ENCODE results near the gene CORO7. TPM values are rescaled to one million over a fixed set of nuclear protein-coding genes. Genes with fewer than 3 reads are reported as not detected.

The CORO7 gene
- total RNA-seq, 1 experiment from 2014 or later = 18.6 TPM

- no peaks in the 10 kb centered on the region for H3K9me3 ChIP-seq (replicated peaks)
- peak within 1 kb of the TSS; percentile 57 for H3K4me3 ChIP-seq
- peaks cover 70% of the 10 kb centered on the region for H3K4me1 ChIP-seq (replicated peaks)
- H3K27ac ChIP-seq = peak within 1 kb of the TSS; percentile 60
- no peaks in the 10 kb centered on the region for H3K27me3 ChIP-seq (replicated peaks)
- H3K36me3 ChIP-seq = peaks cover 19% of the 10 kb centered on the region
- DNase-seq (ENCODE audit: low read depth in 1 of 2, low spot score in 2 of 2) = peak; percentile 84 to 87
Observed at GRCh38 chr16:4371357-4372000, 44.9 kb downstream of the CORO7 start, which contains the start of gene VASN. Gene VASN, plus strand, starts transcription at chr16:4371848. Its CDS starts 9,030 bp downstream, at chr16:4380878.

- H3K36me3 ChIP-seq = peaks cover 13% of the 10 kb centered on the region
- H3K4me1 ChIP-seq (replicated peaks) = peaks cover 63% of the 10 kb centered on the region
- no peaks in the 10 kb centered on the region for H3K9me3 ChIP-seq (replicated peaks)
- H3K27me3 ChIP-seq (replicated peaks) = no peaks in the 10 kb centered on the region
- peak; percentile 89 to 94 for DNase-seq (ENCODE audit: low read depth in 1 of 2, low spot score in 2 of 2)
- no peak overlapping the region for H3K4me3 ChIP-seq
- H3K27ac ChIP-seq = peak overlapping the region; percentile 60
Observed at GRCh38 chr16:4370570-4371356, 45.6 kb downstream of the CORO7 start.

- H3K27me3 ChIP-seq (replicated peaks) = no peaks in the 10 kb centered on the region
- peaks cover 7% of the 10 kb centered on the region for H3K36me3 ChIP-seq
- H3K4me1 ChIP-seq (replicated peaks) = peaks cover 57% of the 10 kb centered on the region
- H3K4me3 ChIP-seq = no peak overlapping the region
- no peak for DNase-seq (ENCODE audit: low read depth in 1 of 2, low spot score in 2 of 2)
- no peaks in the 10 kb centered on the region for H3K9me3 ChIP-seq (replicated peaks)
- H3K27ac ChIP-seq = peak overlapping the region; percentile 60
Observed at GRCh38 chr16:4370151-4370550, 46.2 kb downstream of the CORO7 start.

- Histone ChIP-seq H3K9me3 (replicated peaks) (no peaks in the 10 kb centered on the region), H3K27me3 (replicated peaks) (no peaks in the 10 kb centered on the region), H3K4me1 (replicated peaks) (peaks cover 47% of the 10 kb centered on the region), H3K36me3 (no peaks in the 10 kb centered on the region; the same call in 1 of the 2 replicates), H3K4me3 (no peak overlapping the region), H3K27ac (no peak overlapping the region)
- DNase-seq (ENCODE audit: low read depth in 1 of 2, low spot score in 2 of 2) = no peak
Observed at GRCh38 chr16:4369007-4369733, 47.2 kb downstream of the CORO7 start.

GRCh38 chr16:4367393-4367856, 49.0 kb downstream of the CORO7 start:
- Histone ChIP-seq H3K4me1 (replicated peaks) (peaks cover 30% of the 10 kb centered on the region), H3K27me3 (replicated peaks) (no peaks in the 10 kb centered on the region), H3K27ac (no peak overlapping the region), H3K4me3 (no peak overlapping the region), H3K9me3 (replicated peaks) (no peaks in the 10 kb centered on the region), H3K36me3 (no peaks in the 10 kb centered on the region; the same call in 1 of the 2 replicates)
- DNase-seq (ENCODE audit: low read depth in 1 of 2, low spot score in 2 of 2) = no peak

GRCh38 chr16:4366016-4366415, 50.4 kb downstream of the CORO7 start:
- no peaks in the 10 kb centered on the region for H3K27me3 ChIP-seq (replicated peaks)
- H3K36me3 ChIP-seq = peaks cover 11% of the 10 kb centered on the region
- H3K27ac ChIP-seq = no peak overlapping the region
- DNase-seq (ENCODE audit: low read depth in 1 of 2, low spot score in 2 of 2) = no peak
- H3K9me3 ChIP-seq (replicated peaks) = no peaks in the 10 kb centered on the region
- H3K4me3 ChIP-seq = no peak overlapping the region
- H3K4me1 ChIP-seq (replicated peaks) = peaks cover 20% of the 10 kb centered on the region

GRCh38 chr16:4365615-4366014, 50.8 kb downstream of the CORO7 start:
- H3K27ac ChIP-seq = no peak overlapping the region
- H3K9me3 ChIP-seq (replicated peaks) = no peaks in the 10 kb centered on the region
- no peak for DNase-seq (ENCODE audit: low read depth in 1 of 2, low spot score in 2 of 2)
- H3K27me3 ChIP-seq (replicated peaks) = no peaks in the 10 kb centered on the region
- H3K36me3 ChIP-seq = peaks cover 11% of the 10 kb centered on the region
- peaks cover 16% of the 10 kb centered on the region for H3K4me1 ChIP-seq (replicated peaks)
- no peak overlapping the region for H3K4me3 ChIP-seq

GRCh38 chr16:4365014-4365406, 51.4 kb downstream of the CORO7 start:
- Histone ChIP-seq H3K27ac (no peak overlapping the region), H3K4me3 (no peak overlapping the region), H3K4me1 (replicated peaks) (peaks cover 10% of the 10 kb centered on the region), H3K27me3 (replicated peaks) (no peaks in the 10 kb centered on the region), H3K9me3 (replicated peaks) (no peaks in the 10 kb centered on the region), H3K36me3 (peaks cover 11% of the 10 kb centered on the region)
- DNase-seq (ENCODE audit: low read depth in 1 of 2, low spot score in 2 of 2) = no peak

GRCh38 chr16:4364196-4365013, 52.0 kb downstream of the CORO7 start:
- Histone ChIP-seq H3K27me3 (replicated peaks) (no peaks in the 10 kb centered on the region), H3K4me1 (replicated peaks) (peaks cover 8% of the 10 kb centered on the region), H3K9me3 (replicated peaks) (no peaks in the 10 kb centered on the region), H3K4me3 (no peak overlapping the region), H3K27ac (no peak overlapping the region), H3K36me3 (peaks cover 12% of the 10 kb centered on the region)
- no peak for DNase-seq (ENCODE audit: low read depth in 1 of 2, low spot score in 2 of 2)

- Histone ChIP-seq H3K4me1 (replicated peaks) (peaks cover 4% of the 10 kb centered on the region; the same call in 1 of the 2 replicates), H3K27me3 (replicated peaks) (no peaks in the 10 kb centered on the region), H3K36me3 (peaks cover 18% of the 10 kb centered on the region), H3K4me3 (no peak overlapping the region), H3K9me3 (replicated peaks) (no peaks in the 10 kb centered on the region), H3K27ac (no peak overlapping the region)
- DNase-seq (ENCODE audit: low read depth in 1 of 2, low spot score in 2 of 2) = no peak
Observed at GRCh38 chr16:4362476-4363135, 53.8 kb downstream of the CORO7 start.

GRCh38 chr16:4361944-4362311, 54.5 kb downstream of the CORO7 start:
- Histone ChIP-seq H3K36me3 (peaks cover 18% of the 10 kb centered on the region), H3K4me1 (replicated peaks) (peaks cover 4% of the 10 kb centered on the region; the same call in 1 of the 2 replicates), H3K27me3 (replicated peaks) (no peaks in the 10 kb centered on the region), H3K4me3 (no peak overlapping the region), H3K27ac (no peak overlapping the region), H3K9me3 (replicated peaks) (no peaks in the 10 kb centered on the region)
- no peak for DNase-seq (ENCODE audit: low read depth in 1 of 2, low spot score in 2 of 2)

GRCh38 chr16:4361033-4361943, 55.1 kb downstream of the CORO7 start:
- DNase-seq (ENCODE audit: low read depth in 1 of 2, low spot score in 2 of 2) = no peak
- H3K4me3 ChIP-seq = no peak overlapping the region
- no peaks in the 10 kb centered on the region for H3K27me3 ChIP-seq (replicated peaks)
- peaks cover 18% of the 10 kb centered on the region for H3K36me3 ChIP-seq
- H3K27ac ChIP-seq = no peak overlapping the region
- peaks cover 4% of the 10 kb centered on the region; the same call in 1 of the 2 replicates for H3K4me1 ChIP-seq (replicated peaks)
- H3K9me3 ChIP-seq (replicated peaks) = no peaks in the 10 kb centered on the region

Measured in SJSA1 (cell line).